Measurements from ENCODE around the gene GNPDA1.

GNPDA1 gene

DNA sequence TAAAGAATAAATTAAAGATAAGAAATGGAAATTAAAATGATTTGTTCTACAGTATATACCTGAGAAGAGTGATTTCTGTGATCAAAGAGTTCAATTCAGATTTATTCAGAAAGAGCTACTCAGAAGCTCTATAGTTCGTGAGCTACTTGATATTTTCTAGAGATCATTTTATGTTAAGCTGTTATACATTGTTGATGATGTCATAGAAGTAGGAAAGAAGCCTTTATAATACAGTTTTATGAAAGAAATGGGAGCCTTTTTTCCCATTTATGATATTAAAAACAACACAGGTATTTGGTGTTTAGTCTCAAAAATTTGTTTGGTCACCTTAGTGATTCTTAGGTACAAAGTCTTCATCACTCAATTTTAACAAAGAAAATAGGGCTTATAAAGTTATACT, 23.1 kb downstream of the GNPDA1 start:
- no peak for DNase-seq (ENCODE audit: low spot score)
- TF ChIP-seq, protein P1, sequence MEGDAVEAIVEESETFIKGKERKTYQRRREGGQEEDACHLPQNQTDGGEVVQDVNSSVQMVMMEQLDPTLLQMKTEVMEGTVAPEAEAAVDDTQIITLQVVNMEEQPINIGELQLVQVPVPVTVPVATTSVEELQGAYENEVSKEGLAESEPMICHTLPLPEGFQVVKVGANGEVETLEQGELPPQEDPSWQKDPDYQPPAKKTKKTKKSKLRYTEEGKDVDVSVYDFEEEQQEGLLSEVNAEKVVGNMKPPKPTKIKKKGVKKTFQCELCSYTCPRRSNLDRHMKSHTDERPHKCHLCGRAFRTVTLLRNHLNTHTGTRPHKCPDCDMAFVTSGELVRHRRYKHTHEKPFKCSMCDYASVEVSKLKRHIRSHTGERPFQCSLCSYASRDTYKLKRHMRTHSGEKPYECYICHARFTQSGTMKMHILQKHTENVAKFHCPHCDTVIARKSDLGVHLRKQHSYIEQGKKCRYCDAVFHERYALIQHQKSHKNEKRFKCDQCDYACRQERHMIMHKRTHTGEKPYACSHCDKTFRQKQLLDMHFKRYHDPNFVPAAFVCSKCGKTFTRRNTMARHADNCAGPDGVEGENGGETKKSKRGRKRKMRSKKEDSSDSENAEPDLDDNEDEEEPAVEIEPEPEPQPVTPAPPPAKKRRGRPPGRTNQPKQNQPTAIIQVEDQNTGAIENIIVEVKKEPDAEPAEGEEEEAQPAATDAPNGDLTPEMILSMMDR (IDR thresholded peaks at IDR 0.05; ENCODE audit: extremely low read depth, insufficient read depth, missing control alignments) = no peak
- in situ Hi-C loops (cut with MboI; ENCODE audit: low pct_unique_long_range_greater_than_20kb, low sequenced_read_pairs, unreplicated experiment) = loop anchor here (10.0 kb wide), 1 partner anchor 155 kb away; no protein-coding TSS in a partner anchor

DNA sequence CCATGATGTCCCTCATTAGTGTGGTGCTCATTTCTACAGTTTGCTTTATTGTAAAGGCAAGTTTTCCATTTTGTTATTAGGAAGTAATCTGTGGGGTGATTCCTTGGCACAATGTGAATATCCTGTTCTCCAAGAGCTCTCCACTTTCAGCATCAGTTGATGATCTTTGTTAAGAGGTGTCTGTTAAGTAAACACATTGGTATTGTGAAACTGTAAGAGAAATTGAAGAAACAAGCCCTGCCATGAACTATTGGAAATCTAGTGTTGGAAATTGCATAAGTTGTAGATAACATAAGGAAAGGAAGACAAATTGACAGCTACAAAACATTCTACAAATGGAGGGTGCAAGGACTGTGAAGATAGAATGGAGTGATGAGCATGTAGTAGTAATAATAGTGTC, 26.8 kb downstream of the GNPDA1 start:
- in situ Hi-C loops (cut with MboI; ENCODE audit: low pct_unique_long_range_greater_than_20kb, low sequenced_read_pairs, unreplicated experiment) = no loop called here
- no peak for DNase-seq (ENCODE audit: low spot score)
- TF ChIP-seq, protein P1 (IDR thresholded peaks at IDR 0.05; ENCODE audit: extremely low read depth, insufficient read depth, missing control alignments) = no peak

DNA sequence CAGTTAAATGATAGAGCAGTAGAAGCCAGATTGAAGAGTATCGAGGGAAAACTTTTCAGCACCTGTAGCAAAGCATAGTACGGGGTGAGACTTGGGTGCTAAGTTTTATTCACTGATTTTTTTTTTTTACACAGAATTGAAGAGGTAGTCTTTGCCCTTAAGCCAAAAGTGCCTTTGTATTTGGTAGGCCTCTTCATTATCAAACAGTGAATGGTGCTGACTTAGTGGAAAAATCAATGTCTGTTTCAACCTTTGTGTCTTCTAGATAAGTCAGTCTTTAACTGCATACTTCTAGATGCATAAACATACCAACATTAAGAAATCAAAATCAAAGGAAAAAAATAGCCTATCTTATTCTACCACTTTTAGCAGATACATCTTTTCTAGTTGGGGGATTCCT, 30.2 kb downstream of the GNPDA1 start:
- in situ Hi-C loops (cut with MboI; ENCODE audit: low pct_unique_long_range_greater_than_20kb, low sequenced_read_pairs, unreplicated experiment) = no loop called here
- TF ChIP-seq, protein P1 (IDR thresholded peaks at IDR 0.05; ENCODE audit: extremely low read depth, insufficient read depth, missing control alignments) = no peak
- no peak for DNase-seq (ENCODE audit: low spot score)

DNA sequence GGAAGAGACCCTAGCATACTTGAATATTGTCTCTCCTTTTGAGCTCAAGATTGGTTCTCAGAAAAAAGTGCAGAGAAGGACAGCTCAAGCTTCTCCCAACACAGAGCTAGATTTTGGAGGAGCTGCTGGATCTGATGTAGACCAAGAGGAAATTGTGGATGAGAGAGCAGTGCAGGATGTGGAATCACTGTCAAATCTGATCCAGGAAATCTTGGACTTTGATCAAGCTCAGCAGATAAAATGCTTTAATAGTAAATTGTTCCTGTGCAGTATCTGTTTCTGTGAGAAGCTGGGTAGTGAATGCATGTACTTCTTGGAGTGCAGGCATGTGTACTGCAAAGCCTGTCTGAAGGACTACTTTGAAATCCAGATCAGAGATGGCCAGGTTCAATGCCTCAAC, 34.4 kb downstream of the GNPDA1 start:
- in situ Hi-C loops (cut with MboI; ENCODE audit: low pct_unique_long_range_greater_than_20kb, low sequenced_read_pairs, unreplicated experiment) = no loop called here
- TF ChIP-seq, protein P1 (IDR thresholded peaks at IDR 0.05; ENCODE audit: extremely low read depth, insufficient read depth, missing control alignments) = no peak
- DNase-seq (ENCODE audit: low spot score) = no peak

DNA sequence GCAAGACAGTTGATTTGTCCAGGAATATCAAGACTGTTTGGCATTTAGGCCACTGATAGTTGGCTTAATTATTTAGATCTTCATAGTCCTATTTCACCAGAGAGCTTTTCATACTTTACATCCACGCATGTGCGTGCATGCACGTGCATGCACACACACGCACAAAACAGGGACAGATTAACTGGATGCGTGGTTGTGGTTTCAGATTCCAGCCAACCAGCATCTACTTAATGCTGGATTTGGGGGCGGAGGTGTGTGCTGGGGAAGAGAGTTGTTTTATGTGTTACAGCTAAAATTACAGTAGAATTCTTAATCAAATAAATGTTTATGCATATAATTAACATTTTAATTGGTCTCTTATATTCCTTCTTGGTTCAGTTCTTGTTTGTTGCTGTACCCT, 36.7 kb downstream of the GNPDA1 start:
- no peak for DNase-seq (ENCODE audit: low spot score)
- TF ChIP-seq, protein P1 (IDR thresholded peaks at IDR 0.05; ENCODE audit: extremely low read depth, insufficient read depth, missing control alignments) = no peak
- in situ Hi-C loops (cut with MboI; ENCODE audit: low pct_unique_long_range_greater_than_20kb, low sequenced_read_pairs, unreplicated experiment) = no loop called here

DNA sequence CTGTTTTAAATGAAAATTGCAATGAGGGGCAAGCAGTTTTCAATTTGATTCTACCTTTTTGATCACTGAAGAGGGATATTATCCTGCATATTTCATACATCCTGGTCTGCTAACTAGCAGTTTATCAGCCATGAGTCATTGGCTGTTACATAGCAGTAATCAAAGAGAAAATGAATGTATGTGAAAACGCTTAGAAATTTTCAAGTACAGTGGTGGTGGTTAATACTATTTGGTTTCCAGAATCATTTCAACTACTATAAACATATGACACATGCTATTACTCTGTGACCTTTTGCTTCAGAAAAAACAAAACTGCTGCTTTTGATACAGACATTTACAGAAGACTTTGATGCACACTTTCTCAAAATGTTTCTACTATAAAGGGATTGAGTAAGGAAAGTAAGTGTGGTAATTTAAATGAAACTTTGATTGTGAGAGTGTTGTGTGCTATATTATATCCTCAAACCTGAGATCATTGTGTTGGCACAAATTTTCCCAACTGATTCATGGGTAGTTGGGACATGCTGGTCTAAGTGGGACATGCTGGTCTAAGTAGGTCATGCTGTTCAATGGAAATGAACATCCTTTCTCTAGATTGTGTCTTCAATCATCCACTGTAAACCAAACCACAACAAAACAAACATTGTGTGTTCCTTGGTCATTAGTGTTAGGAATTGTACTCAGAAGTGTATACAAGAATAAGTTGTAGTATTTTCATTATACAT, 38.8 kb downstream of the GNPDA1 start:
- in situ Hi-C loops (cut with MboI; ENCODE audit: low pct_unique_long_range_greater_than_20kb, low sequenced_read_pairs, unreplicated experiment) = loop anchor here (25.0 kb wide), 1 partner anchor 287 kb away; the partner anchor contains the start of gene ARAP3
- TF ChIP-seq, protein P1 (IDR thresholded peaks at IDR 0.05; ENCODE audit: extremely low read depth, insufficient read depth, missing control alignments) = no peak
- DNase-seq (ENCODE audit: low spot score) = no peak
